GM12878 (cell line): ENCODE results near the gene KIN. TPM values are rescaled to one million over a fixed set of nuclear protein-coding genes. Genes with fewer than 3 reads are reported as not detected.

Source experiments
- ATAC-seq: fragments of 200-7000 bp; cut with Tn5 transposase; 3 replicates; pipeline ENCODE4 v1.9.1; 2020; ENCODE audit warnings: mild to moderate bottlenecking, moderate library complexity
- BruUV-seq: library from RNA; stranded (reverse); fragments of 400-500 nt; replicated peaks from 2 replicates; lab custom pipeline; 2021; lab: Mats Ljungman, UMichigan
- CTCF ChIA-PET: fragments of 300-600 bp; sonication (Branson Sonifier 250); formaldehyde crosslinking; extraction: SDS; loops from one replicate; lab custom pipeline; 2021; ENCODE audit warnings: inconsistent platforms; lab: Yijun Ruan, JAX
- POLR2A ChIA-PET: fragments of 350-600 bp; formaldehyde crosslinking; extraction: SDS; loops from one replicate; lab custom pipeline; 2021; ENCODE audit warnings: inconsistent platforms; lab: Charles Lee
- RAD21 ChIA-PET: fragments of 300-600 bp; sonication (Branson Sonifier 250); formaldehyde crosslinking; loops from one replicate; lab custom pipeline; 2023; ENCODE audit warnings: antibody characterized with exemption; ENCODE audit not compliant: unreplicated experiment; lab: Charles Lee
- SMC1A ChIA-PET: fragments of 300-600 bp; sonication (Branson Sonifier 250); formaldehyde crosslinking; loops from one replicate; lab custom pipeline; 2023; ENCODE audit not compliant: unreplicated experiment, uncharacterized antibody; lab: Charles Lee
- DNase-seq: peaks from one replicate; pipeline ENCODE4 v3.0.0-alpha.2; 2011; ENCODE audit warnings: low read depth, low spot score
- FAIRE-seq: peaks from 3 replicates; lab custom pipeline; 2011; peaks lifted over from hg19 to GRCh38; lab: Jason Lieb, UNC
- H2AFZ ChIP-seq: 2 replicates; pipeline ENCODE4 v1.6.0; 2011; ENCODE audit warnings: low read depth, low read length, control low read depth; ENCODE audit not compliant: control insufficient read depth
- H3K27ac ChIP-seq: 2 replicates; pipeline ENCODE4 v1.5.1; 2011; ENCODE audit warnings: control low read depth; ENCODE audit not compliant: control insufficient read depth, insufficient read depth
- H3K27me3 ChIP-seq, 2 experiments: replicated peaks in 1 of 2; 2 replicates each; pipeline versions ENCODE4 v1.6.0 to v1.6.1; 2011; ENCODE audit warnings: low read length in 1 of 2; ENCODE audit not compliant: control insufficient read depth in 2 of 2, insufficient read depth in 2 of 2
- H3K36me3 ChIP-seq, 2 experiments: 2 replicates each; pipeline ENCODE4 v1.5.1; 2011; ENCODE audit warnings: low read length in 1 of 2; ENCODE audit not compliant: control insufficient read depth in 2 of 2, insufficient read depth in 2 of 2
- H3K4me1 ChIP-seq: 2 replicates; pipeline ENCODE4 v1.6.1; 2011; ENCODE audit warnings: mild to moderate bottlenecking, low read length, moderate library complexity, mixed read lengths; ENCODE audit not compliant: control insufficient read depth, insufficient read depth
- H3K4me2 ChIP-seq: 2 replicates; pipeline ENCODE4 v1.6.0; 2011; ENCODE audit warnings: control low read depth; ENCODE audit not compliant: control insufficient read depth, insufficient read depth
- H3K4me3 ChIP-seq: fragments of 200-600 bp; sonication (generic); 2 replicates; pipeline ENCODE4 v1.5.1; 2016
- H3K79me2 ChIP-seq: 2 replicates; pipeline ENCODE4 v1.6.0; 2011; ENCODE audit warnings: low read length; ENCODE audit not compliant: control insufficient read depth, insufficient read depth
- H3K9ac ChIP-seq: 2 replicates; pipeline ENCODE4 v1.8.0; 2011; ENCODE audit warnings: low read length, control low read depth, mixed read lengths; ENCODE audit not compliant: control insufficient read depth, insufficient read depth
- H3K9me3 ChIP-seq: replicated peaks from 3 replicates; pipeline ENCODE4 v1.5.1; 2011; ENCODE audit warnings: mild to moderate bottlenecking, low read length; ENCODE audit not compliant: control insufficient read depth, insufficient read depth
- H4K20me1 ChIP-seq: 2 replicates; pipeline ENCODE4 v1.6.0; 2011; ENCODE audit not compliant: control insufficient read depth, insufficient read depth
- CHD2 ChIP-seq: IDR thresholded peaks from 2 replicates; pipeline ENCODE4 v1.6.1; 2011; ENCODE audit warnings: low read depth, low read length, improper control_type of control experiment, borderline replicate concordance
- ETV6 ChIP-seq, 2 experiments: fragments of 450-650 bp in 1 of 2; IDR thresholded peaks in 1 of 2; conservative IDR thresholded peaks in 1 of 2; 2 replicates each; pipeline ENCODE4 v1.6.1; 2014; ENCODE audit warnings: antibody characterized with exemption in 1 of 2, borderline replicate concordance in 1 of 2, low read depth in 1 of 2, mild to moderate bottlenecking in 1 of 2, moderate library complexity in 1 of 2
- HDAC6 ChIP-seq: fragments of 200-600 bp; sonication (generic); IDR thresholded peaks from one replicate; pipeline ENCODE4 v1.8.0; 2017; ENCODE audit warnings: antibody characterized with exemption; ENCODE audit not compliant: unreplicated experiment
- IRF5 ChIP-seq: fragments of 450-650 bp; IDR thresholded peaks from 2 replicates; pipeline ENCODE4 v1.6.1; 2017; ENCODE audit warnings: borderline replicate concordance
- NFYA ChIP-seq: IDR thresholded peaks from 2 replicates; pipeline ENCODE4 v1.6.1; 2011; ENCODE audit warnings: low read depth, mild to moderate bottlenecking, low read length, improper control_type of control experiment, borderline replicate concordance
- NR2C2 ChIP-seq: IDR thresholded peaks from 2 replicates; pipeline ENCODE4 v1.6.1; 2011; ENCODE audit warnings: borderline replicate concordance, low read depth; ENCODE audit not compliant: control insufficient read depth, insufficient read length
- USF2 ChIP-seq: IDR thresholded peaks from 2 replicates; pipeline ENCODE4 v1.6.1; 2011; ENCODE audit warnings: low read depth, low read length, improper control_type of control experiment, borderline replicate concordance
- YBX1 ChIP-seq: fragments of 450-650 bp; IDR thresholded peaks from 2 replicates; pipeline ENCODE4 v1.6.1; 2016; ENCODE audit warnings: antibody characterized with exemption
- YY1 ChIP-seq: IDR thresholded peaks from 2 replicates; pipeline ENCODE4 v1.6.1; 2011; ENCODE audit warnings: low read depth, mild to moderate bottlenecking, low read length
- ZBED1 ChIP-seq: IDR thresholded peaks from 2 replicates; pipeline ENCODE4 v1.6.1; 2016; ENCODE audit warnings: borderline replicate concordance
- WGBS: methylation state at CpG from one replicate; pipeline ENCODE4 v1.1.6; 2016; ENCODE audit warnings: low lambda C conversion rate; ENCODE audit not compliant: insufficient replicate concordance, insufficient coverage; ENCODE audit errors: missing lambda C conversion rate; 5-methylcytosine and 5-hydroxymethylcytosine counted together
- in situ Hi-C: fragments of 300-500 bp; cut with MboI; formaldehyde crosslinking; loops from 9 replicates; pipeline ENCODE4 v1.14.3; 2018; ENCODE audit warnings: mixed read lengths
- intact Hi-C: fragments of 100-400 bp; cut with micrococcal nuclease; formaldehyde crosslinking; loops from one replicate; pipeline ENCODE4 v1.14.2; 2022; ENCODE audit not compliant: unreplicated experiment
- polyA plus RNA-seq, 11 experiments: library from polyadenylated mRNA; depleted of rRNA in 4 of 11; unstranded in 6 of 11; stranded (reverse) in 5 of 11; fragments of >200 nt; fragmentation: Nextera tagmentation in 4 of 11; fragmentation: Illumina TruSeq in 1 of 11; extraction: Ambion mirVana in 4 of 11; extraction: Trizol in 1 of 11; gene quantifications; 1 replicate in 1 of 11; 2 replicates in 10 of 11; pipeline versions ENCODE4 v1.2.1 to v1.2.3, GENCODE V29; 2011 to 2016; ENCODE audit warnings: inconsistent platforms in 2 of 11, missing spikeins in 2 of 11, low read depth in 1 of 11
- total RNA-seq, 4 experiments: library from RNA; depleted of rRNA in 3 of 4; stranded (reverse); fragments of >200 nt in 3 of 4; fragmentation: Illumina TruSeq in 1 of 4; extraction: Trizol in 1 of 4; gene quantifications; 2 replicates each; pipeline versions ENCODE4 v1.2.1 to v1.2.3, GENCODE V29; 2013 to 2021

KIN gene
- total and polyA plus RNA-seq, 10 of the 15 experiments (the other 5 are each of a cell fraction or from before 2014, with no cell fraction given): 6.8 to 33.2 (median 11.3) TPM

- Histone ChIP-seq H3K4me1 (no peaks in the 10 kb centered on the region), H3K9me3 (no peaks in the 10 kb centered on the region), H4K20me1 (no peaks in the 10 kb centered on the region), H3K27ac (no peak overlapping the region), H3K4me2 (no peak overlapping the region), H3K79me2 (no peaks in the 10 kb centered on the region; the same call in 1 of the 2 replicates), H2AFZ (no peak overlapping the region), H3K4me3 (no peak overlapping the region), H3K27me3 (no peaks in the 10 kb centered on the region), H3K9ac (no peak overlapping the region), H3K36me3 (peaks cover 0 to 3% of the 10 kb centered on the region in 2 experiments; a peak in 1 of 4 replicates)
- no peak for TF ChIP-seq NR2C2
- no peak for TF ChIP-seq YY1
- no peak for TF ChIP-seq USF2
- TF ChIP-seq HDAC6: no peak
- TF ChIP-seq IRF5: no peak
- TF ChIP-seq NFYA: no peak
- TF ChIP-seq ETV6 (conservative IDR thresholded peaks at IDR 0.05 in 1 of 2, IDR thresholded peaks at IDR 0.05 in 1 of 2; ENCODE audit: borderline replicate concordance in 1 of 2, low read depth in 1 of 2): no peak
- no peak for TF ChIP-seq ZBED1
- TF ChIP-seq CHD2: no peak
- no peak for TF ChIP-seq YBX1
- WGBS: 96% methylated on average over 10 of the region's 10 CpGs
- RAD21 ChIA-PET: no interaction called here
- no peak for ATAC-seq
- SMC1A ChIA-PET: interaction anchor here (1.4 kb wide), 1 partner anchor 10 kb away, joined by 4 read pairs; no protein-coding TSS in a partner anchor
- BruUV-seq: no TSS peak
- POLR2A ChIA-PET: no interaction called here
- in situ Hi-C loops: no loop called here
- FAIRE-seq: no peak
- intact Hi-C loops: no loop called here
- CTCF ChIA-PET: no interaction called here
- DNase-seq: no peak
Measured at GRCh38 chr10:7829289-7829834, 41.6 kb upstream of the KIN start.
